Vagina (tissue), 2 donors: Measurements from ENCODE around the gene ALDH1A1.

Source experiments
- POLR2AphosphoS5 ChIP-seq, 2 donors: sonication (generic); formaldehyde crosslinking; IDR thresholded peaks; one replicate each; pipeline ENCODE4 v1.9.0; 2017; ENCODE audit warnings: antibody characterized with exemption in 2 of 2, mild to moderate bottlenecking in 2 of 2, low read depth in 1 of 2; ENCODE audit not compliant: insufficient read depth in 1 of 2
- TF ChIP-seq, protein P1 (sequence below), 3 experiments: fragments of 450-650 bp in 2 of 3; fragments of 200-600 bp in 1 of 3; sonication (generic) in 1 of 3; IDR thresholded peaks; one replicate each; pipeline ENCODE4 v1.5.1; 2017 to 2019; ENCODE audit warnings: antibody characterized with exemption in 3 of 3, mild to moderate bottlenecking in 2 of 3, moderate library complexity in 2 of 3

DNA sequence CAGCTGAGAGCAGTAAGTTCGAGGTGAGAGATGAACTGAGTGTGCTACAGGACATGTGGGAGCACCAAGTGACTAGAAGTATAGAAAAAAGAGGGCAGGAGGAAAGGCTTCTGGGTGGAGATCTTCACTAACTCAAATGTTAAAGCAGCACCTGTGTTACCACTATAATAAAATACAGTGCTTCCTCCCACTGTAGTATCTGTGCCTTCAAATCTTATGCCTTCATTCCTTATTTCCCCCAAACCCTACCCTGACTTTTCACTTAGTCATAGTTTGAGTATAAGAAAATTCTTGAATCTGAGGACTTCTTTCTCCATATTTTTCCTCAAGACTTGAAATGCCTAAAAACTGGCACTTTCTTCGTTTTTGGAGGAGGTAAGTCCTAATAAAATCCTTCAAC, 61.8 kb downstream of the ALDH1A1 start:
- no peak for TF ChIP-seq POLR2AphosphoS5 (IDR thresholded peaks at IDR 0.05; ENCODE audit: insufficient read depth in 1 of 2, low read depth in 1 of 2)
- TF ChIP-seq, protein P1, sequence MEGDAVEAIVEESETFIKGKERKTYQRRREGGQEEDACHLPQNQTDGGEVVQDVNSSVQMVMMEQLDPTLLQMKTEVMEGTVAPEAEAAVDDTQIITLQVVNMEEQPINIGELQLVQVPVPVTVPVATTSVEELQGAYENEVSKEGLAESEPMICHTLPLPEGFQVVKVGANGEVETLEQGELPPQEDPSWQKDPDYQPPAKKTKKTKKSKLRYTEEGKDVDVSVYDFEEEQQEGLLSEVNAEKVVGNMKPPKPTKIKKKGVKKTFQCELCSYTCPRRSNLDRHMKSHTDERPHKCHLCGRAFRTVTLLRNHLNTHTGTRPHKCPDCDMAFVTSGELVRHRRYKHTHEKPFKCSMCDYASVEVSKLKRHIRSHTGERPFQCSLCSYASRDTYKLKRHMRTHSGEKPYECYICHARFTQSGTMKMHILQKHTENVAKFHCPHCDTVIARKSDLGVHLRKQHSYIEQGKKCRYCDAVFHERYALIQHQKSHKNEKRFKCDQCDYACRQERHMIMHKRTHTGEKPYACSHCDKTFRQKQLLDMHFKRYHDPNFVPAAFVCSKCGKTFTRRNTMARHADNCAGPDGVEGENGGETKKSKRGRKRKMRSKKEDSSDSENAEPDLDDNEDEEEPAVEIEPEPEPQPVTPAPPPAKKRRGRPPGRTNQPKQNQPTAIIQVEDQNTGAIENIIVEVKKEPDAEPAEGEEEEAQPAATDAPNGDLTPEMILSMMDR (IDR thresholded peaks at IDR 0.05), result no peak
